Fibroblast of lung (primary cell): ENCODE results near the gene LASP1NB.

Source experiments
- EZH2 ChIP-seq: IDR thresholded peaks from 2 replicates; pipeline ENCODE4 v1.5.1; 2012; ENCODE audit warnings: low read length, control low read depth, mild to moderate bottlenecking; ENCODE audit errors: missing control alignments
- TF ChIP-seq, protein P1 (sequence below), 2 donors: IDR thresholded peaks in 1 of 2; conservative IDR thresholded peaks in 1 of 2; 1 replicate in 1 of 2; 2 replicates in 1 of 2; pipeline ENCODE4 v1.5.1; 2011 to 2012; ENCODE audit warnings: low read length in 2 of 2, control low read depth in 1 of 2, inconsistent platforms in 1 of 2, low read depth in 1 of 2, mild to moderate bottlenecking in 1 of 2

GRCh38 chr17:38881600-38882191 is 43.7 kb upstream of the LASP1NB start:
- TF ChIP-seq, protein P1, sequence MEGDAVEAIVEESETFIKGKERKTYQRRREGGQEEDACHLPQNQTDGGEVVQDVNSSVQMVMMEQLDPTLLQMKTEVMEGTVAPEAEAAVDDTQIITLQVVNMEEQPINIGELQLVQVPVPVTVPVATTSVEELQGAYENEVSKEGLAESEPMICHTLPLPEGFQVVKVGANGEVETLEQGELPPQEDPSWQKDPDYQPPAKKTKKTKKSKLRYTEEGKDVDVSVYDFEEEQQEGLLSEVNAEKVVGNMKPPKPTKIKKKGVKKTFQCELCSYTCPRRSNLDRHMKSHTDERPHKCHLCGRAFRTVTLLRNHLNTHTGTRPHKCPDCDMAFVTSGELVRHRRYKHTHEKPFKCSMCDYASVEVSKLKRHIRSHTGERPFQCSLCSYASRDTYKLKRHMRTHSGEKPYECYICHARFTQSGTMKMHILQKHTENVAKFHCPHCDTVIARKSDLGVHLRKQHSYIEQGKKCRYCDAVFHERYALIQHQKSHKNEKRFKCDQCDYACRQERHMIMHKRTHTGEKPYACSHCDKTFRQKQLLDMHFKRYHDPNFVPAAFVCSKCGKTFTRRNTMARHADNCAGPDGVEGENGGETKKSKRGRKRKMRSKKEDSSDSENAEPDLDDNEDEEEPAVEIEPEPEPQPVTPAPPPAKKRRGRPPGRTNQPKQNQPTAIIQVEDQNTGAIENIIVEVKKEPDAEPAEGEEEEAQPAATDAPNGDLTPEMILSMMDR (conservative IDR thresholded peaks at IDR 0.05 in 1 of 2, IDR thresholded peaks at IDR 0.05 in 1 of 2; ENCODE audit: low read depth in 1 of 2, low read length in 2 of 2), result no peak
- no peak for TF ChIP-seq EZH2
